Raji (cell line): ENCODE data around the gene TULP1.

Experiments
- POLR2A ChIP-seq: IDR thresholded peaks from 2 replicates; pipeline ENCODE4 v1.6.1; 2011; ENCODE audit warnings: low read depth, low read length, control low read depth; ENCODE audit not compliant: insufficient read depth

TULP1 gene

DNA sequence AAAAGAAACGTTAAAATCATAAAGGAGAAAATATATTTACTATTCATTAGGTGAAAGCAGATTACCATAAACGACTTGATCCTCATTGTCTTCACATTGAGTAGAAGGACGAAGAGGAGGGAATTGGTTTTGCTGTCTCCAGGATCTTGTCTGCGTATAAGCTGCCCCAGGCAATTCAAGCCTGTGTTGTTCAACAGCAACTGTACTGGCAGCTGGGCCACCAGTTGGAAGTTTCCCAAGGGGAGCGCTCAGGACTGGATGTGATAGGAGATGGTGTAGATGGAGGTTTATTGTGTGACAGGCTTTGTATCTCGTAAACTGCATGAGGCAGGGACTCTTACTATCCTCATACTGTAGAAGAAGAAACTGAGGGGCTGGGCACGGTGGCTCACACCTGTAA, 64.5 kb downstream of the TULP1 start:
- no peak for TF ChIP-seq POLR2A
